ENCODE data around the gene KCNMA1. TPM values are rescaled to one million over a fixed set of nuclear protein-coding genes. Genes with fewer than 3 reads are reported as not detected.

Gene KCNMA1
- total and polyA plus RNA-seq, 2 donors from 2014 or later = 4.2 to 8.9 TPM

DNA sequence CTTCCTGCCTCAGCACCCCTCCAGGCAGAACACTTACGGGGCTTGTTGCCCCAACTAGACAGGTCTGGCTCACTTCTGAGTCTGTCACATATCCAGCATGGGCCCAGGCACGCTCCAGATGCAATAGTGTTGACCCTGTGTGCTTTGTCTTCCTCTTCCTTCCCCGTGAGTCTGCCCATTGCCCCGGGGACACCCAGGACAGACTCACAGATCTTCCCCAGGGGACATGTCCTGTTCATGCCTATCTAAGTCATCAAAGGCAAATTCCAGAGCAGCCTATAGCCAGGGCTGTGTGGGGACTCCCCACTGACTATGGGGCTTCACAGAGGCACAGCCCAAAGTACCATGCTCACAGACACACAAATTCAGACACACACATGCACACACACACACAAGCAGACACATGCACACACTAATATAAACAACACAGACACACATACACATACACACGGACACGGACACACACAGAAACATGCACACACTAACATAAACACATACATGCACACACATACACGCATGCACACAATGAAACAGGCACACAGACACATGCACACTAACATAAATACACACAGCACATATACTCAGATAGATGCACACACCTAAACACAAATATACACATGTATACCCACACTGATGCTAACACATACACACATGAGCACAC is 175.8 kb downstream of the KCNMA1 start:
- DNase-seq (no peak), FAIRE-seq (no peak)
- intact Hi-C loops (cut with DNase I) = no loop called here
- Histone ChIP-seq H3K9ac (ENCODE audit: low read length in 3 of 3) (no peak overlapping the region), H3K36me3 (ENCODE audit: control insufficient read depth in 2 of 3, insufficient read depth in 3 of 3, low read length in 3 of 3) (no peaks in the 10 kb centered on the region), H3K9me3 (ENCODE audit: control insufficient read depth in 2 of 3, insufficient read depth in 1 of 3, low read length in 3 of 3) (no peaks in the 10 kb centered on the region), H3K27me3 (ENCODE audit: control insufficient read depth, insufficient read depth, low read length) (no peaks in the 10 kb centered on the region), H3K4me1 (ENCODE audit: control insufficient read depth in 2 of 3, insufficient read depth in 2 of 3, low read depth in 1 of 3, low read length in 3 of 3) (no peaks in the 10 kb centered on the region), H3K27ac (ENCODE audit: low read depth in 2 of 2, low read length in 2 of 2) (no peak overlapping the region), H3K4me3 (ENCODE audit: low read length in 3 of 3) (no peak overlapping the region)
- TF ChIP-seq, protein P1, sequence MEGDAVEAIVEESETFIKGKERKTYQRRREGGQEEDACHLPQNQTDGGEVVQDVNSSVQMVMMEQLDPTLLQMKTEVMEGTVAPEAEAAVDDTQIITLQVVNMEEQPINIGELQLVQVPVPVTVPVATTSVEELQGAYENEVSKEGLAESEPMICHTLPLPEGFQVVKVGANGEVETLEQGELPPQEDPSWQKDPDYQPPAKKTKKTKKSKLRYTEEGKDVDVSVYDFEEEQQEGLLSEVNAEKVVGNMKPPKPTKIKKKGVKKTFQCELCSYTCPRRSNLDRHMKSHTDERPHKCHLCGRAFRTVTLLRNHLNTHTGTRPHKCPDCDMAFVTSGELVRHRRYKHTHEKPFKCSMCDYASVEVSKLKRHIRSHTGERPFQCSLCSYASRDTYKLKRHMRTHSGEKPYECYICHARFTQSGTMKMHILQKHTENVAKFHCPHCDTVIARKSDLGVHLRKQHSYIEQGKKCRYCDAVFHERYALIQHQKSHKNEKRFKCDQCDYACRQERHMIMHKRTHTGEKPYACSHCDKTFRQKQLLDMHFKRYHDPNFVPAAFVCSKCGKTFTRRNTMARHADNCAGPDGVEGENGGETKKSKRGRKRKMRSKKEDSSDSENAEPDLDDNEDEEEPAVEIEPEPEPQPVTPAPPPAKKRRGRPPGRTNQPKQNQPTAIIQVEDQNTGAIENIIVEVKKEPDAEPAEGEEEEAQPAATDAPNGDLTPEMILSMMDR (IDR thresholded peaks at IDR 0.05; ENCODE audit: borderline replicate concordance, extremely low read depth, insufficient read depth) = no peak

DNA sequence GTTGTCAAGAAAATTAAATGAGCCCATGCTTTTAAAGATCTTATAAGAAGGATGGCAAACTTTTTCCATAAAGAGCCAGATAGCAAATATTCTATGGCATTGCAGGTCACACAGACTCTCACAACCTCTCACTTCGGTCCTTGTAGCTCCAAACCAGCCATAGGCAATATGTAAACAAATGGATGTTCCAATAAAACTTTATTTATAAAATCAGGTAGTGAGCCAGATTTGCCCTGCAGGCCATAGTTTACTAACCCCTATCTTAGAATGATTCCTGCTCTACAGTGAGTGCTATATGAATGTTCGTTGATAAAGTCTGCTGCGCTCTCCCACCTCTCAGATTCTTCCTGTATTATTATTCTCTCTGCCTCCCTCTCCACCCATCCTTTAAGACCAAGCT is 177.7 kb downstream of the KCNMA1 start:
- intact Hi-C loops (cut with DNase I) = no loop called here
- Histone ChIP-seq H3K4me3 (ENCODE audit: low read length in 3 of 3) (no peak overlapping the region), H3K9me3 (ENCODE audit: control insufficient read depth in 2 of 3, insufficient read depth in 1 of 3, low read length in 3 of 3) (no peaks in the 10 kb centered on the region), H3K4me1 (ENCODE audit: control insufficient read depth in 2 of 3, insufficient read depth in 2 of 3, low read depth in 1 of 3, low read length in 3 of 3) (no peaks in the 10 kb centered on the region), H3K27ac (ENCODE audit: low read depth in 2 of 2, low read length in 2 of 2) (no peak overlapping the region), H3K9ac (ENCODE audit: low read length in 3 of 3) (no peak overlapping the region), H3K27me3 (ENCODE audit: control insufficient read depth, insufficient read depth, low read length) (no peaks in the 10 kb centered on the region), H3K36me3 (ENCODE audit: control insufficient read depth in 2 of 3, insufficient read depth in 3 of 3, low read length in 3 of 3) (no peaks in the 10 kb centered on the region)
- DNase-seq (no peak), FAIRE-seq (no peak)
- TF ChIP-seq, protein P1 (IDR thresholded peaks at IDR 0.05; ENCODE audit: borderline replicate concordance, extremely low read depth, insufficient read depth) = no peak

DNA sequence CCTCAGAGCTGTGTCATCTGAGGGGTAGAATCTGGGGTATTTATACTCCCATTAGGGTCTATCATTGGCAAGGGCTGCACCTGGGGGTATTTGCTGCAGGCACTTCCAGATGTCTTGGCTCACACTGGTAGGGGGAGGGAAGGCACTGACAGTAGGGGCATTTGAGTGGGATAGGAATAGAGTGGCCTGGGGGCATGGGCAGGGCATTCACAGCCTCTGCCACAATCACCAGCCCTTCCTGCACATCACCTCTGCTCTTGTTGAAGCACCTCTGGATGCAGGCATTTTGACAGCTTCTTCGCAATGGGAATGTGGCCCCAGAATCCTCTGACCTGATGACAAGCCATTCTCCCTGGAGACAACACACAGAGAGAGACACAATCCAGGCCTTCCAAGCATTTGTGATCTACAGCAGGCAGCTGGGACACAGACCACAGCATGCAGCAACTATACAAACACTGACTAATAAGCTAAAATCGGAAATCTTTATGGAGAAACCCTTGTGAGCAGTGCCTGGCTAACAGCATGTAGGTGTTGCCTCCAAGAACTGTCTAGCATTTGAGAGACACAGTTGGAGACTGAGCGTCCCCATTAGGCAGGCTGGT is 178.5 kb downstream of the KCNMA1 start:
- no peak overlapping the region for H3K27ac ChIP-seq (ENCODE audit: low read depth in 2 of 2, low read length in 2 of 2)
- H3K4me3 ChIP-seq (ENCODE audit: low read length in 3 of 3) = no peak overlapping the region
- H3K27me3 ChIP-seq (ENCODE audit: control insufficient read depth, insufficient read depth, low read length) = no peaks in the 10 kb centered on the region
- DNase-seq (no peak), FAIRE-seq (no peak)
- no peaks in the 10 kb centered on the region for H3K9me3 ChIP-seq (ENCODE audit: control insufficient read depth in 2 of 3, insufficient read depth in 1 of 3, low read length in 3 of 3)
- no peak overlapping the region for H3K9ac ChIP-seq (ENCODE audit: low read length in 3 of 3)
- TF ChIP-seq, protein P1 (IDR thresholded peaks at IDR 0.05; ENCODE audit: borderline replicate concordance, extremely low read depth, insufficient read depth) = no peak
- intact Hi-C loops (cut with DNase I) = no loop called here
- H3K36me3 ChIP-seq (ENCODE audit: control insufficient read depth in 2 of 3, insufficient read depth in 3 of 3, low read length in 3 of 3) = no peaks in the 10 kb centered on the region
- H3K4me1 ChIP-seq (ENCODE audit: control insufficient read depth in 2 of 3, insufficient read depth in 2 of 3, low read depth in 1 of 3, low read length in 3 of 3) = no peaks in the 10 kb centered on the region

Data from kidney (tissue), 14 donors.